Natural killer cell (primary cell): ENCODE measurements around the gene GIGYF2. TPM values are rescaled to one million over a fixed set of nuclear protein-coding genes. Genes with fewer than 3 reads are reported as not detected.

Experiments
- ATAC-seq, 3 donors: fragments of 150-1000 bp in 2 of 3; fragments of 200-7000 bp in 1 of 3; cut with Tn5 transposase; 1 replicate in 1 of 3; 2 replicates in 2 of 3; pipeline ENCODE4 v1.10.0; 2021; ENCODE audit warnings: mild to moderate bottlenecking in 2 of 3, moderate library complexity in 2 of 3
- DNase-seq, 2 donors: peaks; one replicate each; pipeline versions ENCODE4 v3.0.0 to v3.0.0-alpha.2; 2013 to 2021; ENCODE audit warnings: mixed read lengths in 1 of 2
- H3K27ac ChIP-seq: one replicate; pipeline ENCODE4 v1.5.1; 2013; ENCODE audit warnings: mild to moderate bottlenecking, low read length
- H3K27me3 ChIP-seq: one replicate; pipeline ENCODE4 v1.6.1; 2013; ENCODE audit warnings: low read length; ENCODE audit not compliant: control insufficient read depth, insufficient read depth
- H3K36me3 ChIP-seq: one replicate; pipeline ENCODE4 v1.6.1; 2013; ENCODE audit warnings: low read length; ENCODE audit not compliant: control insufficient read depth, insufficient read depth
- H3K4me1 ChIP-seq: one replicate; pipeline ENCODE4 v1.6.1; 2013; ENCODE audit warnings: low read length; ENCODE audit not compliant: control insufficient read depth, insufficient read depth
- H3K4me3 ChIP-seq: one replicate; pipeline ENCODE4 v1.5.1; 2013; ENCODE audit warnings: low read length
- H3K9me3 ChIP-seq: one replicate; pipeline ENCODE4 v1.6.1; 2013; ENCODE audit warnings: low read length; ENCODE audit not compliant: control insufficient read depth, insufficient read depth
- H3K27ac Mint-ChIP-seq, 2 donors: one replicate each; pipeline ENCODE4 v1.8.0; 2022; ENCODE audit warnings: mild to moderate bottlenecking in 2 of 2, mixed read lengths in 2 of 2, moderate library complexity in 1 of 2
- H3K27me3 Mint-ChIP-seq, 2 donors: one replicate each; pipeline ENCODE4 v1.8.0; 2022; ENCODE audit warnings: low read depth in 2 of 2, mixed read lengths in 2 of 2
- H3K36me3 Mint-ChIP-seq: one replicate; pipeline ENCODE4 v1.8.0; 2022; ENCODE audit warnings: mixed read lengths
- H3K4me1 Mint-ChIP-seq, 2 donors: one replicate each; pipeline ENCODE4 v1.8.0; 2022; ENCODE audit warnings: mixed read lengths in 2 of 2
- H3K4me3 Mint-ChIP-seq: one replicate; pipeline ENCODE4 v1.8.0; 2022; ENCODE audit warnings: mild to moderate bottlenecking, moderate library complexity, mixed read lengths
- H3K9me3 Mint-ChIP-seq, 2 donors: one replicate each; pipeline ENCODE4 v1.8.0; 2022; ENCODE audit warnings: mixed read lengths in 2 of 2
- WGBS: methylation state at CpG from one replicate; pipeline ENCODE4 v1.1.7; 2013; ENCODE audit warnings: missing lambda C conversion rate; ENCODE audit not compliant: insufficient coverage; 5-methylcytosine and 5-hydroxymethylcytosine counted together
- intact Hi-C: fragments of 100-400 bp; cut with micrococcal nuclease; formaldehyde crosslinking; loops from one replicate; pipeline ENCODE4 v1.14.2; 2022
- total RNA-seq, 4 donors: library from RNA; stranded (reverse); fragments of 120-200 nt in 1 of 4; gene quantifications; one replicate each; pipeline versions ENCODE4 v1.2.3 to v1.2.4, GENCODE V29; 2013 to 2022
- TF ChIP-seq, protein P1 (sequence below): fragments of 200-600 bp; IDR thresholded peaks from one replicate; pipeline ENCODE4 v1.8.0; 2022; ENCODE audit warnings: antibody characterized with exemption

Gene GIGYF2
- total RNA-seq, 3 donors from 2014 or later (not counting 1 experiment from before 2014, with no cell fraction given): 73.6 to 85.3 (median 80.1) TPM

DNA sequence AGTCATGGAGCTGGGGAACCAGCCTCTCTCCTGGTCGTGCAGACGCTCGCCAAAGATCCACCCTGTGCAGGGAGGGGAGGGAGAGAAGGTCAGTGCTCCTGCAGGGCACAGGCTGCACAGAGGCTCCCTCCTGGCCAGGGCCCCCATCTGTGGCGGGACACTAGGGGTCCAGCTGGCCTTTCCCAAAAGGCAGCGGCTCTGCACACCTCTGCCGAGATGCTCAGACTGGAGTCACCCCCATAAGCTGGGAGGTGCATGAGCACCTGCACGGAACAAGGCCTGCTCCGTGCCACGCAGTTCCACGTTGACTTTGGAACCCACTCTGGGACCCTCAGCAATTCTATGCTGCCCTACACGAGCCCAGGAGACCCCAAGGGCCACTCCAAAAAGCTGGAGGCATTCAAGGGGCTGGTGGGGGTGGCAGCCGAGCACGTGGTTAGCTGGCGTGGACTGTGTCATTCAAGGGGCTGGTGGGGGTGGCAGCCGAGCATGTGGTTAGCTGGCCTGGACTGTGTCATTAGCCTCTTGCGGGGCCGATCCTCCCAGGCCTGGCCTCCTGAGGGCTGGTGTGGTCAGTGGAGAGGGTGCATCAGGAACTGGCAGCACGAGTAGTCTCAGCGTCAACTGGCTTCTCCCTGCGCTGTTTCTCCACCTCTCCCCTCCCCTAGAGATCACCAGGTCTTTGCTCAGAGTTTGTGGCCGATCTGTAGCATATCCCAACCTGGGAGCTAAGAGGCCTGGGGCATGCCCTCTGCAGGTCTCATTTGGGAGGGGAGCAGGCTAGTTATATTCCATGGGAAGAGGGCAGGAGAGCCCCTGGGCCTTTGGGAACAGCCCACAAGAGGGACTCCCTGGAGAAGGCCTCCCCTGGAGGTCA lies 182.7 kb downstream of the GIGYF2 start:
- WGBS: 88% methylated on average over 21 of the region's 21 CpGs
- TF ChIP-seq, protein P1, sequence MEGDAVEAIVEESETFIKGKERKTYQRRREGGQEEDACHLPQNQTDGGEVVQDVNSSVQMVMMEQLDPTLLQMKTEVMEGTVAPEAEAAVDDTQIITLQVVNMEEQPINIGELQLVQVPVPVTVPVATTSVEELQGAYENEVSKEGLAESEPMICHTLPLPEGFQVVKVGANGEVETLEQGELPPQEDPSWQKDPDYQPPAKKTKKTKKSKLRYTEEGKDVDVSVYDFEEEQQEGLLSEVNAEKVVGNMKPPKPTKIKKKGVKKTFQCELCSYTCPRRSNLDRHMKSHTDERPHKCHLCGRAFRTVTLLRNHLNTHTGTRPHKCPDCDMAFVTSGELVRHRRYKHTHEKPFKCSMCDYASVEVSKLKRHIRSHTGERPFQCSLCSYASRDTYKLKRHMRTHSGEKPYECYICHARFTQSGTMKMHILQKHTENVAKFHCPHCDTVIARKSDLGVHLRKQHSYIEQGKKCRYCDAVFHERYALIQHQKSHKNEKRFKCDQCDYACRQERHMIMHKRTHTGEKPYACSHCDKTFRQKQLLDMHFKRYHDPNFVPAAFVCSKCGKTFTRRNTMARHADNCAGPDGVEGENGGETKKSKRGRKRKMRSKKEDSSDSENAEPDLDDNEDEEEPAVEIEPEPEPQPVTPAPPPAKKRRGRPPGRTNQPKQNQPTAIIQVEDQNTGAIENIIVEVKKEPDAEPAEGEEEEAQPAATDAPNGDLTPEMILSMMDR: no peak
- DNase-seq: no peak
- no peak overlapping the region for H3K27ac ChIP-seq
- peaks cover 12% of the 10 kb centered on the region for H3K27me3 ChIP-seq
- Mint-ChIP-seq H3K27me3 (peaks cover 7 to 8% of the 10 kb centered on the region in 2 donors), H3K4me1 (peaks cover 0 to 5% of the 10 kb centered on the region in 2 donors), H3K4me3 (no peak overlapping the region), H3K36me3 (no peaks in the 10 kb centered on the region), H3K9me3 (no peaks in the 10 kb centered on the region), H3K27ac (no peak overlapping the region)
- no peak for ATAC-seq
- no peaks in the 10 kb centered on the region for H3K9me3 ChIP-seq
- no peak overlapping the region for H3K4me3 ChIP-seq
- H3K36me3 ChIP-seq: no peaks in the 10 kb centered on the region
- H3K4me1 ChIP-seq: peaks cover 10% of the 10 kb centered on the region
- intact Hi-C loops: no loop called here

DNA sequence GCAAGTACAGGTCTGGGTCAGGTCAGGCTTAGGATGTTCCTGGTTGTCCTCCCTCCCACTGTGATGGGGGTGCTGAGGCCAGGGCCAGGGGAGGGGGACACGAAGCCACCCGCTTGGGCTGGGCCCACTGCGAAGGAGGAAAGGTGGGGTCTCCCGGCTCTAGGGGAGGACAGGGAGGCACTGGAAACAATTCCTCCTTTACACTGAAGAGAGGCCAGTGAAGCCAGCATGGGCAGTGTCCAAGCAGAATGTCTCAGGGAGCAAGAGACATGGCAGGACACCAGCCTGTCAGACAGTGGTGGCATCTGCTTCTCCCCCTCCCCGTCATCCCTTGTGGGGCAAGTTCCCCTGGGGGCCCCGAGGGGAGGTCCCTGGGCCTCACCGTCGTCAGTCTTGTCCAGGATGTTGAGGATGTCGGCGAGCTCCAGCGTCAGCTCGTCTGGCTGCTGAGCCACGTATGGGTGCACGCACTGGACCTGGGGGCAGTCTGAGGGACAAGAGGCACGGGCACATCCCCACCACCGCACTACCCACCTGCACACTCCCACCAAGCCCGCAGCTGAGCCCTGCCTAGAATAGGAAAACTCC lies 183.7 kb downstream of the GIGYF2 start:
- H3K4me1 Mint-ChIP-seq: no peaks in the 10 kb centered on the region

DNA sequence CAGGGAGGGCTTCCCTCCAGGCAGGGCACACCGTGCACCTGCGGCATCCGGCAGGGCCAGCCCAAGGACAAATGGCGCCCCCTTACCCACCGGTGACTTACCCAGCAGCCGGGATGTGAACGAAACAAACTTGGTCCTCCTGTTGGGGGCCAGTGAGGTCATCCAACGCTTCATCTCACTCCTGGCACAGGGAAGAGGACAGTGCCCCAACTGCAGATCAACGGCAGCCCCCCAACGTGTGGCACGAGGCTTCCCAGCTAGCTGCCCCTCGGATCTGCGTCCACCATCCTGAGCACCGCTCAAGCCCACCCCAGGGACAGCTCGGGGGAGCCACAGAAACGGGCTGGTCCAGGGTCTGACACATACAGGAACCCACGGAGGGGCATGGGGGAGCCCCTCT lies 185.0 kb downstream of the GIGYF2 start:
- H3K27ac ChIP-seq: no peak overlapping the region
- intact Hi-C loops: no loop called here
- no peak overlapping the region for H3K4me3 Mint-ChIP-seq
- TF ChIP-seq, protein P1: no peak
- H3K4me1 Mint-ChIP-seq: no peaks in the 10 kb centered on the region
- H3K27me3 ChIP-seq: peaks cover 1% of the 10 kb centered on the region
- no peaks in the 10 kb centered on the region for H3K27me3 Mint-ChIP-seq
- peaks cover under 1% of the 10 kb centered on the region for H3K4me1 ChIP-seq
- no peak for ATAC-seq
- DNase-seq: no peak
- no peaks in the 10 kb centered on the region for H3K36me3 ChIP-seq
- 93% methylated on average over 17 of the region's 17 CpGs for WGBS
- H3K27ac Mint-ChIP-seq: no peak overlapping the region
- H3K4me3 ChIP-seq: no peak overlapping the region
- H3K9me3 Mint-ChIP-seq: no peaks in the 10 kb centered on the region
- no peaks in the 10 kb centered on the region for H3K9me3 ChIP-seq
- no peaks in the 10 kb centered on the region for H3K36me3 Mint-ChIP-seq

More for the DNA sequence above, 183.7 kb downstream of the GIGYF2 start:
- TF ChIP-seq, protein P1: no peak
- H3K4me3 Mint-ChIP-seq: no peak overlapping the region
- no peaks in the 10 kb centered on the region for H3K9me3 ChIP-seq
- intact Hi-C loops: no loop called here
- ATAC-seq: no peak
- no peaks in the 10 kb centered on the region for H3K9me3 Mint-ChIP-seq
- no peaks in the 10 kb centered on the region for H3K36me3 ChIP-seq
- no peak overlapping the region for H3K27ac Mint-ChIP-seq
- peaks cover 5% of the 10 kb centered on the region for H3K4me1 ChIP-seq
- H3K4me3 ChIP-seq: no peak overlapping the region
- DNase-seq: no peak
- H3K36me3 Mint-ChIP-seq: no peaks in the 10 kb centered on the region
- peaks cover 5% of the 10 kb centered on the region for H3K27me3 ChIP-seq
- whole genome bisulfite sequencing: 82% methylated on average over 17 of the region's 17 CpGs
- H3K27me3 Mint-ChIP-seq: no peaks in the 10 kb centered on the region
- H3K27ac ChIP-seq: no peak overlapping the region
